Stomach (tissue), 19 donors: ENCODE measurements around the gene RBBP8NL. TPM values are rescaled to one million over a fixed set of nuclear protein-coding genes. Genes with fewer than 3 reads are reported as not detected.
A peak's percentile ranks its signal among the peaks of the same experiment; 100 is the strongest.

ENCODE experiments used
- DNase-seq, 2 donors: peaks; one replicate each; pipeline versions ENCODE4 v3.0.0 to v3.0.0-alpha.2; 2013 to 2019
- H3K27ac ChIP-seq, 5 donors: fragments of 200-600 bp in 4 of 5; sonication (generic) in 4 of 5; one replicate each; pipeline ENCODE4 v1.5.1; 2013 to 2019; ENCODE audit warnings: mild to moderate bottlenecking in 1 of 5, moderate library complexity in 1 of 5
- H3K27me3 ChIP-seq, 3 donors: fragments of 200-600 bp; sonication (generic); one replicate each; pipeline ENCODE4 v1.5.1; 2017 to 2019; ENCODE audit warnings: mixed run types in 1 of 3
- H3K36me3 ChIP-seq, 4 donors: fragments of 200-600 bp; sonication (generic); 1 replicate in 3 of 4; 2 replicates in 1 of 4; pipeline ENCODE4 v1.5.1; 2016 to 2019
- H3K4me1 ChIP-seq, 4 donors: fragments of 200-600 bp; sonication (generic); one replicate each; pipeline ENCODE4 v1.5.1; 2016 to 2019
- H3K4me3 ChIP-seq, 4 donors: fragments of 200-600 bp; sonication (generic) in 3 of 4; one replicate each; pipeline ENCODE4 v1.5.1; 2016 to 2019; ENCODE audit warnings: mild to moderate bottlenecking in 1 of 4
- H3K9me3 ChIP-seq, 4 donors: fragments of 200-600 bp; sonication (generic); one replicate each; pipeline ENCODE4 v1.5.1; 2016 to 2019
- CTCF ChIP-seq, 7 experiments: fragments of 450-650 bp in 4 of 7; fragments of 200-600 bp in 3 of 7; sonication (generic) in 3 of 7; IDR thresholded peaks; one replicate each; pipeline ENCODE4 v1.5.1; 2016 to 2019; ENCODE audit warnings: antibody characterized with exemption in 7 of 7, control low read depth in 2 of 7, mild to moderate bottlenecking in 1 of 7
- EP300 ChIP-seq: sonication (generic); formaldehyde crosslinking; IDR thresholded peaks from one replicate; pipeline ENCODE4 v1.6.1; 2017; ENCODE audit warnings: antibody characterized with exemption
- POLR2A ChIP-seq, 4 donors: fragments of 450-650 bp; IDR thresholded peaks; one replicate each; pipeline ENCODE4 v1.6.1; 2016; ENCODE audit warnings: antibody characterized with exemption in 4 of 4, control low read depth in 2 of 4, mild to moderate bottlenecking in 1 of 4, moderate library complexity in 1 of 4
- POLR2AphosphoS5 ChIP-seq, 3 donors: sonication (generic); formaldehyde crosslinking; IDR thresholded peaks; one replicate each; pipeline ENCODE4 v1.6.1; 2016; ENCODE audit warnings: antibody characterized with exemption in 3 of 3
- WGBS, 5 donors: extraction: QIAGEN DNeasy Blood & Tissue Kit in 3 of 5; methylation state at CpG; one replicate each; pipeline versions ENCODE4 v1.1.5 to v1.1.7; 2013 to 2018; 5-methylcytosine and 5-hydroxymethylcytosine counted together
- intact Hi-C: fragments of 100-400 bp; cut with DNase I; formaldehyde crosslinking; loops from one replicate; pipeline ENCODE4 v1.15.1; 2023; ENCODE audit warnings: low total_unique reads
- long read RNA-seq, 10 donors: transcript quantifications; one replicate each; lab custom pipeline, GENCODE V29; 2026
- polyA plus RNA-seq, 3 donors: library from polyadenylated mRNA; stranded (reverse); fragments of 200-250 nt; gene quantifications; one replicate each; pipeline ENCODE4 v1.2.3, GENCODE V29; 2013
- total RNA-seq, 5 donors: library from RNA; depleted of rRNA; stranded (reverse); fragments of >200 nt; gene quantifications; one replicate each; pipeline versions ENCODE4 v1.1.0 to v1.2.3, GENCODE V29; 2014 to 2016
- donor health status: healthy with polysubstance abuse.
- donor health status: Bipolar disorder and iron deficiency.
- donor health status: healthy.

RBBP8NL gene
- total RNA-seq: 1 to 10 TPM in 1 of 5 donors, under 1 TPM in 2, not detected in 2; 0.45 to 2.3 (median 0.55) TPM
- 1 to 10 TPM; 2.1 to 8.0 (median 5.7) TPM for polyA plus RNA-seq
- long read RNA-seq, donor 1: 0 reads
- long read RNA-seq, donor 2: 0 reads
- long read RNA-seq, donor 3: 0 reads
- long read RNA-seq, donor 4: 0 reads
- long read RNA-seq, donor 5: 0 reads
- long read RNA-seq, donor 6, partial matches to known transcripts: 0 of 1 reads
- long read RNA-seq, donor 6, other reads (novel, unspliced or antisense): 0 of 1 reads
- long read RNA-seq, donor 7: 0 reads
- long read RNA-seq, donor 8: 0 reads
- long read RNA-seq, donor 9: 0 reads
- long read RNA-seq, donor 10: 0 reads

GRCh38 chr20:62427172-62428001, at the start of gene RBBP8NL:
TSS of gene RBBP8NL (minus strand) at chr20:62427539. CDS start at chr20:62419647, 7,892 bp downstream.
- H3K27me3 ChIP-seq: peaks cover 0 to 38% (median 0%) of the 10 kb centered on the region in 3 donors
- TF ChIP-seq POLR2AphosphoS5 (IDR thresholded peaks at IDR 0.05) (peak in 2 of 3 donors; percentile 44 to 79), CTCF (IDR thresholded peaks at IDR 0.05) (peak in 2 of 7 experiments; percentile 14), POLR2A (IDR thresholded peaks at IDR 0.05) (no peak)
- H3K4me1 ChIP-seq: peaks cover 32 to 67% (median 59%) of the 10 kb centered on the region in 4 donors
- H3K36me3 ChIP-seq: no peaks in the 10 kb centered on the region
- peak; percentile 97 for DNase-seq
- 29 to 62% (median 44%) methylated on average over 16 to 28 of the region's 28 CpGs for WGBS, 5 donors
- no peaks in the 10 kb centered on the region for H3K9me3 ChIP-seq
- intact Hi-C loops: no loop called here
- H3K27ac ChIP-seq: peak within 1 kb of the TSS; percentile 59 to 80 (median 70)
- peak within 1 kb of the TSS; percentile 4 to 26 (median 18) for H3K4me3 ChIP-seq

- peaks cover 12 to 93% (median 45%) of the 10 kb centered on the region in 3 donors for H3K27me3 ChIP-seq
- H3K4me1 ChIP-seq: peaks cover 13 to 54% (median 48%) of the 10 kb centered on the region in 4 donors
- 2 to 5% (median 3%) methylated on average over 39 to 81 of the region's 82 CpGs for WGBS, 5 donors
- H3K27ac ChIP-seq: peak overlapping the region; percentile 83 to 92 (median 84)
- intact Hi-C loops: no loop called here
- H3K4me3 ChIP-seq: peak overlapping the region; percentile 48 to 59 (median 52)
- DNase-seq: peak; percentile 77 to 81
- no peak for TF ChIP-seq CTCF (IDR thresholded peaks at IDR 0.05)
- peak in 2 of 3 donors; percentile 80 to 82 for TF ChIP-seq POLR2AphosphoS5 (IDR thresholded peaks at IDR 0.05)
- no peak for TF ChIP-seq POLR2A (IDR thresholded peaks at IDR 0.05)
- TF ChIP-seq EP300: no peak
- no peaks in the 10 kb centered on the region for H3K9me3 ChIP-seq
- no peaks in the 10 kb centered on the region for H3K36me3 ChIP-seq
Measured at GRCh38 chr20:62476056-62476838, 48.9 kb upstream of the RBBP8NL start.

GRCh38 chr20:62475772-62476055, 48.4 kb upstream of the RBBP8NL start, which contains the start of gene GATA5:
TSS of gene GATA5 (minus strand) at chr20:62475995. CDS start at chr20:62475521, 474 bp downstream.
- 0 to 3% (median 2%) methylated on average over 4 to 35 of the region's 37 CpGs; no CpG with 5 or more reads in 1 of the 5 donors for WGBS, 5 donors
- Histone ChIP-seq H3K9me3 (no peaks in the 10 kb centered on the region), H3K27ac (peak within 1 kb of the TSS; percentile 83 to 92 (median 84)), H3K36me3 (no peaks in the 10 kb centered on the region), H3K4me3 (peak within 1 kb of the TSS; percentile 48 to 59 (median 52)), H3K27me3 (peaks cover 12 to 92% (median 45%) of the 10 kb centered on the region in 3 donors), H3K4me1 (peaks cover 13 to 52% (median 48%) of the 10 kb centered on the region in 4 donors)
- TF ChIP-seq POLR2AphosphoS5 (IDR thresholded peaks at IDR 0.05) (no peak), EP300 (no peak), CTCF (IDR thresholded peaks at IDR 0.05) (no peak), POLR2A (IDR thresholded peaks at IDR 0.05) (no peak)
- intact Hi-C loops: no loop called here
- DNase-seq: no peak
